COLO668 (cell line): ENCODE data around the gene SGMS1.

ENCODE experiments used
- DNase-seq: peaks from one replicate; lab custom pipeline; 2025; ENCODE audit not compliant: unreplicated experiment; lab: John Stamatoyannopoulos, UW

The SGMS1 gene

DNA sequence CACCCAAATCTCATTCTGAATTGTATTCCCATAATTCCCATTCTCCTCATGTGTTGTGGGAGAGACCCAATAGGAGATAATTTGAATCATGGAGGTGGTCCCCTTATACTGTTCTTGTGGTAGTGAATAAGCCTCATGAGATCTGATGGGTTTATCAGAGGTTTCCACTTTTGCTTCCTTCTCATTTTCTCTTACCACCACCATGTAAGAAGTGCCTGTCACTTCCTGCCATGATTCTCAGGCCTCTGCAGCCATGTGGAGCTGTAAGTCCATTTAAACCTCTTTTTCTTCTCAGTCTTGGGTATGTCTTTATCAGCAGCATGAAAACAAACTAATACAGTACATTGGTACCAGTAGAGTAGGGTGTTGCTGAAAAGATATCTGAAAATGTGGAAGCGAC, 274.2 kb downstream of the SGMS1 start:
- no peak for DNase-seq

GRCh38 chr10:50347394-50347802, 276.4 kb downstream of the SGMS1 start:
- no peak for DNase-seq

DNA sequence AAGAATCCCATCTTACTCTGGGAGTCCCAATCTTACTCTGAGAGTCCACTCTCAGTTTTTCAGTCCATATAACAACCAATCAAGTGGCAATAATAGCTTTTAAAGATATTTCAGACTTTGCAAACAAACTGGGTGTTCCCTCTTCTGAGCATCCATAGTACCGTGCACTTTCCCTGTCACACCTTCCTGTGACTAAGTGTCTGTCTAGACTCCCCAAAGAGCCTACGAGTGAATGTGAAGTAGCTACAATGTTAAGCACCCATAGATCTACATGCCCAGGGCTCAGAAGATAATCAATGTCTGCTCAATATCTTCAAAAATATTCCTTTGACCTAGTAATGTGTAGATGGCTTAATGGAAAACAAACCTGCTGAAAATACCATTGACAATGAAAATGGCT, 276.8 kb downstream of the SGMS1 start:
- DNase-seq = no peak

DNA sequence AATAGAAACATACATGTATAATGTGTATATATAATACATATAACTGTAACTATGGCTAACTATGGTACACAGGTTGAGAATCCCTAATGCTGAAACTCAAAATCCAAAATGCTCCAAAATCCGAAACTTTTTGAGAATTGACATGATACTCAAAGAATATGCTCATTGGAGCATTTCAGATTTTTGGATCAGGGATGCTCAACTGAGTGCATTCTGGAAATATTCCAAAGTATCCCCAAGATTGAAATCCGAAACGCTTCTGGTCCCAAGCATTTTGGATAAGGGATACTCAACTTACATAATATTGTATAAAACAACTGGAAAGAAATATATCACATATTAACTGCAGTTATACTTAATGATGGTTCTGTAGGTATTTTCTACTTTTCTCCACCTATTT, 278.2 kb downstream of the SGMS1 start:
- DNase-seq = no peak

DNA sequence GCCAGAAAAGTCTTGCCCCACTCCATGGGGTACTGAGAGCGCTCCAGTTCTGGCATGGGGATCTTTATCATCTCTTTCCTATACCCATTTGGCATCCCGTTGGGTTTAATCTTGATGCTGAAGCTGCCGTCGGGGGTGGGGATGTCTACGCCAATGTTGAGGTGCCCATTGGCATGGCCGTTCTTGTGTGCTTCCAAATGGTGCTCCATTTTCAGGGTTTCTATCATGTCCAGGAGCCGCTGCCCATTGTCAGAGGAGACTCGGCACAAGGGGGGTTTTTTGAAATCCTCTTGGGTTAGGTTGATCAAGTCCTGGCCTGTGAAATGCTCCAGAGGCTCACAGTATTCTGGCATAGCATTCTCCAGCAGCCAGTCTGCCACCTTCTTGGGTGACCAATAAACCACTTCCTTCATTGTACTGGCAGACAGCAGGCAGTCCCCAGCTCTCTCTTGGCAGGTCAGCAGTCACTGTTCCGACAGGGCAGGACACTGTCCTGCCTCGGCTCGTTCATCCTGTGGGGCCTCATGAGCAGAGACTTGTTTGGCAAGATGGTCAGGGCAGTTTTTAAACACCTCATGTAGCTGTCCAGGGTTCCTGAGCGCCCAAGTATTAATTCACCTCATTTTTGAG, 279.9 kb downstream of the SGMS1 start:
- no peak for DNase-seq

DNA sequence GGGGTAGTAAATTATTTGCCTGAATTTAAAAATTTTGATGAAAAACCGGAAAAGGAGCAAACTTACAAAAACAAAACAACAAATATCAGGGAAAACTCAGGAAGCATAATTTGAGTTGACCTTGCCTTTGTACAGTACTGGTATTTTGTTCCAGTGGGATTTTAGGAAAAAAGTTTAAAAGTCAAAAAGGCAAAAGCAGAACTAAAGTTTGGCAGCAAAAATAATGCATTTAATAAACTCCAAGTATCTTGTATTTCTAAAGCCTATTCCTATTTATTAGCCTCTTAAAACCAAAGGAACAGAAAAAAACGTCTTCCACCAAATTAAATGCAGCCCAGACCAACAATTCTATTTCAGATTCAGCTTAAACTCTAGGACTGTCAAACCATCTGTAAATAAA, 281.8 kb downstream of the SGMS1 start:
- DNase-seq = no peak

DNA sequence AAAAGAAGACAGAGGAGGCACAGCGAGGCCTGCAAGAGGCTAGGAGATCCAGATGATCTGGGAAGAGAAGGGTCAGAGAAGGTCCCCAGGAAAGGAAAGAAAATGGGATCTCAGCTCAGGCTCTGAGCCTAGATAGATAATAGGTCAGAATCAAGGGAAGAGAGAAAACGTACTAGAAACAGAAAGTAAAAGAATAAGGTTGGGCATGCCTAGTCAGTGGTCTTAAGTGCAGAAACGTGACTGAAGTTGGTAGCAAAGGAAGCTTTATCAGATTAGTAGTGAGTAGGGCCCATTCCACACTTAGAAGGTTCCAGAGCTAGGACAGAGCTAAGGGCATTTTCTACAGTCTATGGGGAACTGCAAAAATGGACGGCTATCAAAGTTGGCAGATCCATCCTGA, 287.6 kb downstream of the SGMS1 start:
- no peak for DNase-seq

DNA sequence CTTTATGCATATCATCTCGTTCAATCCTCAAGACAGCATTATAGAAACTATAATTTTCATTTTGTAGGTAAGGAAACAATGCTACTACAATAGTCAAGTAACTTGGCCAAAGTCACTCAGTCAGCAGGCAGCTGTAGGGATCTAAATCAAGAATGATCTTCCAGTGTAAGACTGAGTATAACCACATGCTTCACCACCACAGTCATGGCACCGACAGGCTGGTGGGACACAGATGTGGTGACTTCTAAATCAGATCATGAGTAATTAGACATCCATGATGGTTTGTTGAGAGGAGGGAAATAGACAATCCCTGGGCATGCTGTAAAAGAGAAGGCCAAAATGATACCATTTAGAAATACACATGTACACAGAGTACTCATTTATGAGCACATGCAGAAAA, 288.4 kb downstream of the SGMS1 start:
- no peak for DNase-seq

GRCh38 chr10:50334273-50334672, 289.5 kb downstream of the SGMS1 start:
- DNase-seq = no peak

DNA sequence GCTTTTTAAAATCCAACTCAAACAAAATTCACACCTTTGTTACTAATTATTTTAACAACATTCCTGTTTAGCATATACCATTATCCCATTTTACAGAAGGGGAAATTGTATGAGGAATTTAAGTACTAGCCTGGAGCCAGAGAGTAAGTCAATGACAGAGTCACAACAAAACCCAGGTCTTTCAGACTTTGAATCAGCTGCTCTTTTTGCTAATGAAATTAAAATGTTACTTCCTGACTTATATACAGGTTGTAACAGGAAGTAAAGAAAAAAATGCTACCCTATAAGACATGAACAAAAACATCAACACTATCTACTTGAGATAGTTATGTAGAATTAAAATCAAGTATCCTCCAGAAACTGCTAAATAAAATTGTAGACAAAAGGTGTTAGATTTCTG, 289.9 kb downstream of the SGMS1 start:
- no peak for DNase-seq

DNA sequence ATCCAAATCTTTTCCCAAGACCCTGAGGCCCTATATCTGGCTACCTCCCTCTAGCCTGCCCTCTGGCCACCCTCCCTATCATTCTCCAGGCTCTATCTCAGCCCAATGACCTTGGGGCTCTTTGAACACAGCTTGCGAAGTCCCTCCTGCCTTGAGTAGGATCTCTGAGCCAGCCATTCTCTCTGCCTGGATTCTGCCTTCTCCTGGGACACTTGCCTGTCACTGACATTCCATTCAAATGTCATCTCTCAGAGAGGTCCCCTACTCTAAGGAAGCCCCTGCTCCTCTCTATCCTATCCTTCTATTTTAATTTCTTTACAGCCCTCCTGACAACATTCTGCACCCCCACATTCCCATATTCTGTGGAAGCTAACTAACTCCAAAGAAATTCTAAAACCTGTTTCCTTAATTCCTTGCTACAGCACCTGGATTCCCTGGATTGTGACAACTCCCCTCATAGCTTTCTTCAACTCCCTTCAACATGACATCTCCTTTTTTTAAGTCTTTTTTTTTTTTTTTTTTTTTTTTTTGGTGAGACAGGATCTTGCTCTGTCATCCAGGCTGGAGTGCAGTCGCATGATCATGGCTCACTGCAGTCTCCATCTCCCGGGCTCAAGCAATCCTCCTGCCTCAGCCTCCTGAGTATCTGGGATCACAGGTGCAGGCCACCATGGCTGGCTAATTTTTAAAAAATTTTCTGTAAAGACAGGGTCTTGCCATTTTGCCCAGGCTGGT, 291.5 kb downstream of the SGMS1 start:
- DNase-seq = no peak

- DNase-seq = no peak
Observed at GRCh38 chr10:50331486-50331885, 292.3 kb downstream of the SGMS1 start.

- DNase-seq = no peak
Observed at GRCh38 chr10:50326757-50327701, 296.7 kb downstream of the SGMS1 start.

GRCh38 chr10:50326172-50326555, 297.6 kb downstream of the SGMS1 start:
- DNase-seq = no peak

DNA sequence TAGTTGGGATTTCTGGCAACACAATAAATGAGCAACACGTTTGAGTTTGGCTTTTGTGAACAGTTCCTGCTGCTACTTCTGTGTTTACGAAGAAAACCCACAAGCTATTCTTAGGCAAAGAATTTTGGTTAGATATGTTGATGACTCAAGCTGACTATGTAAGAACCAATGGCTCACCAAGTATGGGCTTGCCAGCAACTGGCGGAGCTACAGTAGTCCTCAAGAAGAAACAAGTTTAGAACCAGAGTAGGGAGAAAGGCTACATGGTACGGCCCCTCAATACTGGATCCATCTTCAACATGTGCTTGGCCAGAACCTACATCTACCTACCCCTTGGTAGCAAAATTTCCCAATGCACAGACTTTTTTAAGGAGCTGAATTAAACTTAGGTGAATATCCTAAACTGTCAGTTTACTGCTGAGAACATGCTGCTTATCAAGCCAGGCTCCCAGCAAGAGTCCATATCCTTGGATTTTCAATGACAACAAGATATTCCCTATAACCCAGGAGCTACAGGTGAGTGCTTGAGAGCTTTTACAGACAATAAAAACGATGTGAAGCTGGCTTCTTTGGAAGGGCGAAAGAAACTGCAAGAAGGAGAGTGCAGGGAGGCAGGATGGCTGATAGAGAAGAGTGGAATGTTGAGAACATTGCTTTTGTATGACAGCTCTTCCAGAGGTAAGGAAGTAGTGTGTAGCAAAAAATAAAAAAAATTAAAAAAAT, 298.1 kb downstream of the SGMS1 start:
- no peak for DNase-seq

- no peak for DNase-seq
Observed at GRCh38 chr10:50324680-50325393, 298.9 kb downstream of the SGMS1 start.

- no peak for DNase-seq
Observed at GRCh38 chr10:50324046-50324445, 299.7 kb downstream of the SGMS1 start.

GRCh38 chr10:50322077-50322476, 301.7 kb downstream of the SGMS1 start:
- no peak for DNase-seq

- DNase-seq = no peak
Observed at GRCh38 chr10:50318129-50318528, 305.6 kb downstream of the SGMS1 start.
